ENCODE measurements around the gene SACM1L.

Gene SACM1L

GRCh38 chr3:45715945-45716344 lies 26.7 kb downstream of the SACM1L start:
- DNase-seq (ENCODE audit: low read depth), result no peak
- H3K4me3 ChIP-seq (ENCODE audit: low read depth, low read length), result no peak overlapping the region
- no peak for TF ChIP-seq MYC (IDR thresholded peaks at IDR 0.05; ENCODE audit: low read depth, low read length)
- TF ChIP-seq MAX (IDR thresholded peaks at IDR 0.05; ENCODE audit: low read depth, low read length), result no peak
- TF ChIP-seq CTCF (IDR thresholded peaks at IDR 0.05; ENCODE audit: low read depth, low read length), result no peak
- TF ChIP-seq POLR2A (IDR thresholded peaks at IDR 0.05; ENCODE audit: extremely low read depth, insufficient read length), result no peak

GRCh38 chr3:45716790-45717336 lies 27.7 kb downstream of the SACM1L start:
- no peak for DNase-seq (ENCODE audit: low read depth)
- TF ChIP-seq MAX (IDR thresholded peaks at IDR 0.05; ENCODE audit: low read depth, low read length) (no peak), POLR2A (IDR thresholded peaks at IDR 0.05; ENCODE audit: extremely low read depth, insufficient read length) (no peak), CTCF (IDR thresholded peaks at IDR 0.05; ENCODE audit: low read depth, low read length) (no peak)
- H3K4me3 ChIP-seq (ENCODE audit: low read depth, low read length), result no peak overlapping the region

GRCh38 chr3:45719655-45720487 lies 30.7 kb downstream of the SACM1L start:
- TF ChIP-seq CTCF (IDR thresholded peaks at IDR 0.05; ENCODE audit: low read depth, low read length) (no peak), MYC (IDR thresholded peaks at IDR 0.05; ENCODE audit: low read depth, low read length) (no peak), MAX (IDR thresholded peaks at IDR 0.05; ENCODE audit: low read depth, low read length) (no peak), POLR2A (IDR thresholded peaks at IDR 0.05; ENCODE audit: extremely low read depth, insufficient read length) (no peak)
- no peak overlapping the region for H3K4me3 ChIP-seq (ENCODE audit: low read depth, low read length)
- DNase-seq (ENCODE audit: low read depth), result no peak

- DNase-seq (ENCODE audit: low read depth), result no peak
Observed at GRCh38 chr3:45724911-45725310, 35.7 kb downstream of the SACM1L start.

GRCh38 chr3:45729614-45730013 lies 40.4 kb downstream of the SACM1L start:
- no peak for TF ChIP-seq MAX (IDR thresholded peaks at IDR 0.05; ENCODE audit: low read depth, low read length)
- no peak for TF ChIP-seq MYC (IDR thresholded peaks at IDR 0.05; ENCODE audit: low read depth, low read length)
- TF ChIP-seq CTCF (IDR thresholded peaks at IDR 0.05; ENCODE audit: low read depth, low read length), result no peak
- TF ChIP-seq POLR2A (IDR thresholded peaks at IDR 0.05; ENCODE audit: extremely low read depth, insufficient read length), result no peak
- DNase-seq (ENCODE audit: low read depth), result no peak
- no peak overlapping the region for H3K4me3 ChIP-seq (ENCODE audit: low read depth, low read length)

More at GRCh38 chr3:45724911-45725310, 35.7 kb downstream of the SACM1L start:
- TF ChIP-seq CTCF (IDR thresholded peaks at IDR 0.05; ENCODE audit: low read depth, low read length), result no peak
- TF ChIP-seq POLR2A (IDR thresholded peaks at IDR 0.05; ENCODE audit: extremely low read depth, insufficient read length), result no peak
- TF ChIP-seq MYC (IDR thresholded peaks at IDR 0.05; ENCODE audit: low read depth, low read length), result no peak
- TF ChIP-seq MAX (IDR thresholded peaks at IDR 0.05; ENCODE audit: low read depth, low read length), result no peak
- H3K4me3 ChIP-seq (ENCODE audit: low read depth, low read length), result no peak overlapping the region

Measured in NB4 (cell line).